ENCODE measurements around the gene GP1BA.

GP1BA gene

DNA sequence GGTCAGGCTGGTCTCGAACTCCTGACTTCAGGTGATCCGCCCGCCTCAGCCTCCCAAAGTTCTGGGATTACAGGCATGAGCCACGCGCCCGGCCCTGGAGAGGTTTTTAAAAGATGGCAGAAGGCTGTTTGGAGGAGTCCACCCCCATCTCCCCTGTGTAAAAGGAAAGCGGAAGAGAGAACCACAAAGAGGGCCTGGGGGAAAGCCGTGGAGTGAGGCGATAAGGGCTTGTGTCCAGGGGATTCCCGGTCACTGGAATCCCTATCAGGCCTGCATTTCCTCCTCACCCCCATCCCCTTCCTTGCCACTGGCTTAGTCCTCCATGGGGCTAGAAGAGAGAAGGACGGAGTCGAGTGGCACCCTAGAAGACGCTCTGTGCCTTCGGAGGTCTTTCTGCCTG lies at the start of gene GP1BA:
GP1BA (plus strand) TSS at position 315 of the 400 bp plus-strand sequence. CDS start 328 bp downstream, outside the sequence.
- Histone ChIP-seq H3K36me3 (ENCODE audit: insufficient read depth) (no peaks in the 10 kb centered on the region), H3K4me1 (ENCODE audit: low read depth, poor library complexity, severe bottlenecking) (no peaks in the 10 kb centered on the region), H2AFZ (ENCODE audit: low read depth) (no peak within 1 kb of the TSS), H3K79me2 (ENCODE audit: insufficient read depth, low read depth) (no peaks in the 10 kb centered on the region), H3K4me3 (IDR thresholded peaks at IDR 0.05; ENCODE audit: insufficient read depth, low read depth, low read length) (no peak within 1 kb of the TSS), H3K27me3 (ENCODE audit: insufficient read depth, low read depth) (no peaks in the 10 kb centered on the region), H3K9ac (no peak within 1 kb of the TSS), H3K4me2 (no peak within 1 kb of the TSS), H4K20me1 (ENCODE audit: insufficient read depth) (no peaks in the 10 kb centered on the region), H3K27ac (no peak within 1 kb of the TSS)
- TF ChIP-seq, protein P1, sequence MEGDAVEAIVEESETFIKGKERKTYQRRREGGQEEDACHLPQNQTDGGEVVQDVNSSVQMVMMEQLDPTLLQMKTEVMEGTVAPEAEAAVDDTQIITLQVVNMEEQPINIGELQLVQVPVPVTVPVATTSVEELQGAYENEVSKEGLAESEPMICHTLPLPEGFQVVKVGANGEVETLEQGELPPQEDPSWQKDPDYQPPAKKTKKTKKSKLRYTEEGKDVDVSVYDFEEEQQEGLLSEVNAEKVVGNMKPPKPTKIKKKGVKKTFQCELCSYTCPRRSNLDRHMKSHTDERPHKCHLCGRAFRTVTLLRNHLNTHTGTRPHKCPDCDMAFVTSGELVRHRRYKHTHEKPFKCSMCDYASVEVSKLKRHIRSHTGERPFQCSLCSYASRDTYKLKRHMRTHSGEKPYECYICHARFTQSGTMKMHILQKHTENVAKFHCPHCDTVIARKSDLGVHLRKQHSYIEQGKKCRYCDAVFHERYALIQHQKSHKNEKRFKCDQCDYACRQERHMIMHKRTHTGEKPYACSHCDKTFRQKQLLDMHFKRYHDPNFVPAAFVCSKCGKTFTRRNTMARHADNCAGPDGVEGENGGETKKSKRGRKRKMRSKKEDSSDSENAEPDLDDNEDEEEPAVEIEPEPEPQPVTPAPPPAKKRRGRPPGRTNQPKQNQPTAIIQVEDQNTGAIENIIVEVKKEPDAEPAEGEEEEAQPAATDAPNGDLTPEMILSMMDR (conservative IDR thresholded peaks at IDR 0.05; ENCODE audit: low read depth, low read length): no peak

DNA sequence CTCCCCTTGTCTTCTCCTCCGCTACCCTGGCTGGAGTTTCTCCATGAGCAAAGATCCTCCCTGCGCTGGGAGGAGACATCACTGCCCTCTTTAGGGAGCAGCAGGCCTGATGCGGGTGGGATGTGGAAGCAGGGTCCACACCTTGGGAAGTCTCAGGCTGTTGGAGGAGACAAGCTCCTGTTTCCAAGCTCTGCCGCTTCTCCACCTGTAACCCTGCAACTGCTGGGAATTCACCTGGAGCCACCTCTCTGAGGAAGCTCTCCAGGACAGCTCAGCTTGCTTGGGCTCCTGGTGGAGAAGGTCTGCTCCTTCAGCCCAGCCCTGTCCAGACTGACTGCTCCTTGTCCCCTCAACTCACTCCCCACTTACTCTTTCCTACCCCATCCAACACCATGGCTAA lies 47.6 kb upstream of the GP1BA start:
- Histone ChIP-seq H2AFZ (ENCODE audit: low read depth) (no peak overlapping the region), H3K27ac (no peak overlapping the region), H4K20me1 (ENCODE audit: insufficient read depth) (no peaks in the 10 kb centered on the region), H3K4me2 (no peak overlapping the region), H3K4me1 (ENCODE audit: low read depth, poor library complexity, severe bottlenecking) (no peaks in the 10 kb centered on the region), H3K79me2 (ENCODE audit: insufficient read depth, low read depth) (no peaks in the 10 kb centered on the region), H3K36me3 (ENCODE audit: insufficient read depth) (no peaks in the 10 kb centered on the region), H3K9ac (no peak overlapping the region), H3K4me3 (IDR thresholded peaks at IDR 0.05; ENCODE audit: insufficient read depth, low read depth, low read length) (no peak overlapping the region), H3K27me3 (ENCODE audit: insufficient read depth, low read depth) (no peaks in the 10 kb centered on the region)
- TF ChIP-seq, protein P1 (conservative IDR thresholded peaks at IDR 0.05; ENCODE audit: low read depth, low read length): no peak

DNA sequence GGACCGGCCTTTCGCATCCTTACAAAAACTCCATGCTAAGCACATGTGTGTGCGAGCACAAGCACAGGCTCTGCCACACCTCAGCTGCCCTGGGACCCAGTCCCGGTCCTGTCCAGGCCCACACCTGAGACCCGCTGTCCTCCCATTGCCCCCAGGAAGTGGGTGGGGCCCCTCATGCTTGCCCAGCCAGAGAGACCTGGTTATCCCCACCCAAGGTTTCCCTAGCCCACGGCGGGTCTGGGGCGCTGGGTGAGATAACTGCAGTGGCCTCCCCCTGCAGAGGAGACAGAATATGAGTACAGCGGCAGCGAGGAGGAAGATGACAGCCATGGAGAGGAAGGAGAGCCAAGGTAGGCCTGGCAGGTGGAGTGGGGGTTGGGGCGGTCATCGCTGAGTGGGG lies 45.2 kb upstream of the GP1BA start:
- Histone ChIP-seq H3K4me3 (IDR thresholded peaks at IDR 0.05; ENCODE audit: insufficient read depth, low read depth, low read length) (no peak overlapping the region), H2AFZ (ENCODE audit: low read depth) (no peak overlapping the region), H3K4me1 (ENCODE audit: low read depth, poor library complexity, severe bottlenecking) (no peaks in the 10 kb centered on the region), H4K20me1 (ENCODE audit: insufficient read depth) (no peaks in the 10 kb centered on the region), H3K27me3 (ENCODE audit: insufficient read depth, low read depth) (no peaks in the 10 kb centered on the region), H3K79me2 (ENCODE audit: insufficient read depth, low read depth) (no peaks in the 10 kb centered on the region), H3K9ac (no peak overlapping the region), H3K27ac (no peak overlapping the region), H3K36me3 (ENCODE audit: insufficient read depth) (no peaks in the 10 kb centered on the region), H3K4me2 (no peak overlapping the region)
- TF ChIP-seq, protein P1 (conservative IDR thresholded peaks at IDR 0.05; ENCODE audit: low read depth, low read length): no peak

DNA sequence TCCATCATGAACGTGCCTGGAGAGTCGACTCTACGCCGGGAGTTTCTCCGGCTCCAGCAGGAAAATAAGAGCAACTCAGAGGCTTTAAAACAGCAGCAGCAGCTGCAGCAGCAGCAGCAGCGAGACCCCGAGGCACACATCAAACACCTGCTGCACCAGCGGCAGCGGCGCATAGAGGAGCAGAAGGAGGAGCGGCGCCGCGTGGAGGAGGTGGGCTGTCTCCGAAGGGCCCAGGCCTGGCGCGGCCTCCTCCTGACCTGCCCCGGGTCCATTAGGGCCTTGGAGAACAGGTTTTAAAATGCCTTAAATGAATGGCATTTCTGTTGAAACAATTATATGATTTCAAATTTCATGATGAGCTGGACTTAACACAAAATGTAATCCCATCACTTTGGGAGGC lies 44.5 kb upstream of the GP1BA start:
- no peak overlapping the region for H3K27ac ChIP-seq
- no peak overlapping the region for H3K4me3 ChIP-seq (IDR thresholded peaks at IDR 0.05; ENCODE audit: insufficient read depth, low read depth, low read length)
- no peak overlapping the region for H3K9ac ChIP-seq

More for the DNA sequence above, 44.5 kb upstream of the GP1BA start:
- Histone ChIP-seq H2AFZ (ENCODE audit: low read depth) (no peak overlapping the region), H3K4me1 (ENCODE audit: low read depth, poor library complexity, severe bottlenecking) (no peaks in the 10 kb centered on the region), H3K4me2 (no peak overlapping the region), H4K20me1 (ENCODE audit: insufficient read depth) (no peaks in the 10 kb centered on the region), H3K27me3 (ENCODE audit: insufficient read depth, low read depth) (no peaks in the 10 kb centered on the region), H3K36me3 (ENCODE audit: insufficient read depth) (no peaks in the 10 kb centered on the region), H3K79me2 (ENCODE audit: insufficient read depth, low read depth) (no peaks in the 10 kb centered on the region)
- TF ChIP-seq, protein P1 (conservative IDR thresholded peaks at IDR 0.05; ENCODE audit: low read depth, low read length): no peak

Measured in KMS-11 (cell line).